ENCODE measurements around the gene LRCOL1. TPM values are rescaled to one million over a fixed set of nuclear protein-coding genes. Genes with fewer than 3 reads are reported as not detected.

The LRCOL1 gene
- total and polyA plus RNA-seq, 2 of the 8 experiments (the other 6 are each of a cell fraction or from before 2014, with no cell fraction given): not detected

DNA sequence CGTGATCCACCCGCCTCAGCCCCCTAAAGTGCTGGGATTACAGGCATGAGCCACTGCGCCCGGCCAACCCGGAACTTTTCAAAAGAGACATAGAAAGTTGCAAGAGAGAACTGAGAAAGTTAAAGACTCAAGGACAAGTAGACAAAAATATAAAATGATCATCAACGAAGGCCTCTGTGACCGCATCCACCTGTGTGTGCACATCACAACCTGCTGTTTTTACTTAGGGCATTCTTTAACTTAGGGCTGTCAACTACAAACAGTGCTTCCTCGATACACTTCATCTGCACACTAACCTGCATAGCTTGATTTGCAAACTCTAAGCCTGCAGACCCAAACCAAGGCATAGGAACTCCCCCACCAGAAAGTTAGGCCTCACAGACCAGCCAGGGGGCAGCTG, 23.0 kb upstream of the LRCOL1 start (continued):
- TF ChIP-seq POU5F1 (IDR thresholded peaks at IDR 0.05; ENCODE audit: low read depth, low read length): no peak
- TF ChIP-seq, protein P1, sequence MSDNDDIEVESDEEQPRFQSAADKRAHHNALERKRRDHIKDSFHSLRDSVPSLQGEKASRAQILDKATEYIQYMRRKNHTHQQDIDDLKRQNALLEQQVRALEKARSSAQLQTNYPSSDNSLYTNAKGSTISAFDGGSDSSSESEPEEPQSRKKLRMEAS (IDR thresholded peaks at IDR 0.05): no peak
- TF ChIP-seq CHD2 (IDR thresholded peaks at IDR 0.05; ENCODE audit: low read length): no peak
- TF ChIP-seq RBBP5 (IDR thresholded peaks at IDR 0.05; ENCODE audit: borderline replicate concordance, low read depth, low read length): no peak
- no peak for TF ChIP-seq TBP (IDR thresholded peaks at IDR 0.05; ENCODE audit: low read depth, low read length)
- no peak for TF ChIP-seq NANOG (IDR thresholded peaks at IDR 0.05; ENCODE audit: insufficient read depth, low read depth, low read length, poor library complexity, severe bottlenecking)

Data from H1 (cell line).